Fibroblast of lung (primary cell): ENCODE data around the gene FSTL1. TPM values are rescaled to one million over a fixed set of nuclear protein-coding genes. Genes with fewer than 3 reads are reported as not detected.

Source experiments
- DNase-seq, 2 donors: peaks; one replicate each; pipeline versions ENCODE4 v3.0.0 to v3.0.0-alpha.2; 2010; ENCODE audit warnings: low read depth in 2 of 2
- H2AFZ ChIP-seq: 2 replicates; pipeline ENCODE4 v1.5.1; 2012; ENCODE audit warnings: low read length, control low read depth, inconsistent platforms
- H3K27ac ChIP-seq: 2 replicates; pipeline ENCODE4 v1.5.1; 2011; ENCODE audit warnings: low read length, control low read depth; ENCODE audit not compliant: insufficient read depth
- H3K27me3 ChIP-seq: 2 replicates; pipeline ENCODE4 v1.5.1; 2011; ENCODE audit warnings: mild to moderate bottlenecking, low read length; ENCODE audit not compliant: control insufficient read depth, insufficient read depth
- H3K36me3 ChIP-seq: 2 replicates; pipeline ENCODE4 v1.5.1; 2011; ENCODE audit warnings: low read length; ENCODE audit not compliant: control insufficient read depth, insufficient read depth
- H3K4me1 ChIP-seq: 2 replicates; pipeline ENCODE4 v1.5.1; 2011; ENCODE audit warnings: low read length; ENCODE audit not compliant: control insufficient read depth, insufficient read depth; ENCODE audit errors: extremely low read depth
- H3K4me2 ChIP-seq: 2 replicates; pipeline ENCODE4 v1.5.1; 2011; ENCODE audit warnings: low read length, control low read depth; ENCODE audit not compliant: insufficient read depth; ENCODE audit errors: extremely low read depth
- H3K4me3 ChIP-seq, 4 experiments: fragments of 200-600 bp in 1 of 4; sonication (generic) in 1 of 4; replicated peaks in 1 of 4; 2 replicates each; pipeline ENCODE4 v1.5.1; 2011 to 2016; ENCODE audit warnings: low read length in 4 of 4, low read depth in 3 of 4, mild to moderate bottlenecking in 3 of 4, control low read depth in 2 of 4, inconsistent platforms in 1 of 4, mixed read lengths in 1 of 4; ENCODE audit not compliant: insufficient read depth in 1 of 4; ENCODE audit errors: control extremely low read depth in 1 of 4
- H3K79me2 ChIP-seq: 2 replicates; pipeline ENCODE4 v1.5.1; 2012; ENCODE audit warnings: mild to moderate bottlenecking, low read length, inconsistent platforms; ENCODE audit not compliant: control insufficient read depth, insufficient read depth
- H3K9ac ChIP-seq: 2 replicates; pipeline ENCODE4 v1.5.1; 2011; ENCODE audit warnings: mild to moderate bottlenecking, low read length, control low read depth; ENCODE audit not compliant: insufficient read depth
- H3K9me3 ChIP-seq: 2 replicates; pipeline ENCODE4 v1.5.1; 2012; ENCODE audit warnings: low read depth, low read length; ENCODE audit not compliant: control insufficient read depth, insufficient read depth
- H4K20me1 ChIP-seq: 2 replicates; pipeline ENCODE4 v1.5.1; 2011; ENCODE audit warnings: low read length; ENCODE audit not compliant: control insufficient read depth, insufficient read depth; ENCODE audit errors: extremely low read depth
- CTCF ChIP-seq, 2 donors: IDR thresholded peaks in 1 of 2; conservative IDR thresholded peaks in 1 of 2; 1 replicate in 1 of 2; 2 replicates in 1 of 2; pipeline ENCODE4 v1.5.1; 2011 to 2012; ENCODE audit warnings: low read length in 2 of 2, control low read depth in 1 of 2, inconsistent platforms in 1 of 2, low read depth in 1 of 2, mild to moderate bottlenecking in 1 of 2
- EZH2 ChIP-seq: IDR thresholded peaks from 2 replicates; pipeline ENCODE4 v1.5.1; 2012; ENCODE audit warnings: low read length, control low read depth, mild to moderate bottlenecking; ENCODE audit errors: missing control alignments
- polyA plus RNA-seq, 2 donors: library from polyadenylated mRNA; depleted of rRNA in 1 of 2; stranded (reverse) in 1 of 2; unstranded in 1 of 2; fragments of >200 nt; gene quantifications; 2 replicates each; pipeline ENCODE4 v1.2.1, GENCODE V29; 2011 to 2012; ENCODE audit warnings: missing spikeins in 1 of 2
- total RNA-seq: library from RNA; depleted of rRNA; stranded (reverse); fragments of >200 nt; gene quantifications from 2 replicates; pipeline ENCODE4 v1.2.1, GENCODE V29; 2014

The FSTL1 gene
- total and polyA plus RNA-seq, 2 donors (not counting 1 experiment from before 2014, with no cell fraction given), result 309 to 1,500 TPM

DNA sequence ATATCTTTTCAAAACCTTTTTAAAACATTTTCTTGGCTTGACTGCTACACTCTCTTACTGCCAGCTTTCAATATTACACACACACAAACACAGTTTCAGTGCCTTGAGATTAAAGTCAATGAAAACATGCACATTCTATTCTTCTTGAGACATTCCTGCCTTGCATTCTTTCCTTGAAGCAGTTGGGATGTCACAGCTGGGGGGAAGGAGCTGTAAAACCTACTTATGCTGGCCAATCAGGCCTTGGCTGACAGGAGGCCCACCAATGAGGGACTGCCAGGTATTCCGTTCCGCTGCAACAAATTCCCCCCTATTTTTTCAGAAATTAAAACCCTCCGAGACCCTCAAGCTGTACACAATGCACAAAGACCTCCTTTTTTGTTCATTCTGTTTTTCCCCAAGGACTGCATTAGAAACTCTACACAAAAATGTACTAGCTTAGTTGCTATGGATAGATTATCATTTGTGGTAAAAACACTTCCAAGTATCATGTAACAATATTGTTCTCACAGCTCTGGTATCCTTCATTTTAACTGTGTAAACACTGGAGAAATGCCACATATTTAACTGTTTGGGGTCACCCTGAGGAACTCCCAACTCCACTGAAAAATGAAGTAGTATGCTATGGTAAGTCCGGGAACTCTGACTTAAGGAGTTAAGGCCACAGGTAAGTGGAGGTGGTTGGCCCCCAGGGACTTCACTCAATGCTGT lies 18.5 kb downstream of the FSTL1 start:
- DNase-seq, result peak; percentile 55 to 96
- H3K27ac ChIP-seq, result peak overlapping the region; percentile 41
- peaks cover 2% of the 10 kb centered on the region for H4K20me1 ChIP-seq
- peaks cover 48% of the 10 kb centered on the region for H3K4me1 ChIP-seq
- H3K4me3 ChIP-seq, result no peak overlapping the region
- no peaks in the 10 kb centered on the region for H3K27me3 ChIP-seq
- H3K4me2 ChIP-seq, result no peak overlapping the region
- H3K9me3 ChIP-seq, result no peaks in the 10 kb centered on the region
- no peak overlapping the region for H2AFZ ChIP-seq
- H3K36me3 ChIP-seq, result peaks cover 7% of the 10 kb centered on the region
- no peak overlapping the region for H3K9ac ChIP-seq
- no peak for TF ChIP-seq EZH2
- TF ChIP-seq CTCF (conservative IDR thresholded peaks at IDR 0.05 in 1 of 2, IDR thresholded peaks at IDR 0.05 in 1 of 2; ENCODE audit: low read depth in 1 of 2, low read length in 2 of 2), result no peak
- peaks cover 96% of the 10 kb centered on the region for H3K79me2 ChIP-seq

- Histone ChIP-seq H3K4me1 (peaks cover 57% of the 10 kb centered on the region), H2AFZ (no peak overlapping the region), H3K79me2 (peaks cover 89% of the 10 kb centered on the region), H3K27ac (peak overlapping the region; percentile 50), H3K36me3 (peaks cover 9% of the 10 kb centered on the region), H3K9ac (no peak overlapping the region), H4K20me1 (peaks cover 2% of the 10 kb centered on the region), H3K4me2 (no peak overlapping the region), H3K27me3 (no peaks in the 10 kb centered on the region), H3K9me3 (no peaks in the 10 kb centered on the region), H3K4me3 (no peak overlapping the region)
- DNase-seq, result peak; percentile 65 to 86
- TF ChIP-seq CTCF (conservative IDR thresholded peaks at IDR 0.05 in 1 of 2, IDR thresholded peaks at IDR 0.05 in 1 of 2; ENCODE audit: low read depth in 1 of 2, low read length in 2 of 2), result no peak
- no peak for TF ChIP-seq EZH2
These were observed 20.9 kb downstream of the FSTL1 start for GRCh38 chr3:120429921-120430361.

DNA sequence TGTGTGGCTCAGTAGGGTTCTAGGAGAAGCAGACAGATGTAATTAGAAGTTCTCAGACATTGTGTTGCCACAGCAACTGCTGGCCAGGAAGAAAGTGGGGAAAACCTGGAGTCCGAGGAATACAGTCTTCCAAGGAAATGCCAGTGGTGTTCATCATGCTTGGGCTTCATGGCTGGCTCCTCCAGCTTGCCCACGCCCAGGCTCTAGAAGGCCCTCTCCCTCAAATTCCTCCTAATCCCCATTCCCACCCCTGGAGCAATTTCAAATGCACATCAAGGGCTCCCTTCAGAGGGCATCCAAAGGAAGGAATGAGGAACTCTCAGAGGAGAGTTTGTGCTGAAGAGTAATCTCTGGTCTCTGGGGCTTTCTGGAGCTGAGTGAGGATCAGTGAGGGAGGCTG lies 21.9 kb downstream of the FSTL1 start:
- Histone ChIP-seq H3K4me2 (no peak overlapping the region), H3K9me3 (no peaks in the 10 kb centered on the region), H3K27me3 (no peaks in the 10 kb centered on the region), H3K4me3 (no peak overlapping the region), H3K9ac (no peak overlapping the region), H3K79me2 (peaks cover 88% of the 10 kb centered on the region), H3K4me1 (peaks cover 60% of the 10 kb centered on the region), H4K20me1 (peaks cover 2% of the 10 kb centered on the region), H2AFZ (no peak overlapping the region), H3K36me3 (peaks cover 5% of the 10 kb centered on the region), H3K27ac (no peak overlapping the region)
- DNase-seq, result peak in 1 of 2 donors; percentile 81
- TF ChIP-seq CTCF (conservative IDR thresholded peaks at IDR 0.05 in 1 of 2, IDR thresholded peaks at IDR 0.05 in 1 of 2; ENCODE audit: low read depth in 1 of 2, low read length in 2 of 2) (no peak), EZH2 (no peak)
